Activated CD4-positive, alpha-beta T cell treated with anti-CD3 and anti-CD28 coated beads, Interleukin-2, amount 50 U/mL, for 24 hours (primary cell): Measurements from ENCODE around the gene BOD1L2.

Experiments used
- DNase-seq, 2 donors: peaks; one replicate each; pipeline ENCODE4 v3.0.0-alpha.2; 2020; ENCODE audit warnings: low read depth in 1 of 2, low spot score in 1 of 2

Gene BOD1L2

DNA sequence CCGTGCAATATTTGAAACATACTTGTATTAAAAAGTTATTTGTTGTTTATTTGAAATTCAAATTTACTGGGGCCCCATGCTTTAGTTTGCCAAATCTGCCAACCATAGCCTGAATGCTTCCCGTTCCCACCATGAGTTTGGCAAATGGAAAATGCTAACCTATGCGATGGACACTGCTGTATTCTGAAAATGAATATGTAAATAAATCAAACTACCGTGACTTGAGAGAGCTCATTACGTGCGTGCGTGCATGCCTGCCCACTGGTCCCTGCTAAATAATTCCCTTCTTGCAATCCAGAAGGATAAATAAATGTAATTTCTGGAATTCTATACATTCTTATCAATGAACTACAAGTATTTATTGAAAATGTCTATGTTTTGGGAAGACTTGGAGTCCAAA is 3.2 kb downstream of the BOD1L2 start:
- DNase-seq: no peak

DNA sequence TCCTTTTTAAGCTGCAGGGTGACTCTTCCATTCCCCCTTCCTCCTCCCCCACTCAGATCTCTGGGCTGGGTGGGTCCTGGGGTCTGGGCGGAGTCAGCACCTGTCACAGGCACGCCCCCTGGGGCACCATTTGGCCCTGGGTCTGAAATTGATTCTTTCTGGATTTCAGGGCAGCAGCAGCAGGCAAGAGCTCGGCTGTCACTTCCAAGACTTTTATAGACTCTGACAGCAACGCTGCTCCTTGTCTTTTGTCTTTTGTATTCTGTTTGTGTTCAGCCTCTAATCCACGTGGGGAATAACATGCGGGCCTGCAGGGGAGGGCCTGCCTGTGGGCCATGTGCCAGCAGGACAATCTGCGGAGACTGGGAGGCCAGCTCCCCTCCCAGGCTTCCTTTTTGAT is 3.9 kb downstream of the BOD1L2 start:
- no peak for DNase-seq

DNA sequence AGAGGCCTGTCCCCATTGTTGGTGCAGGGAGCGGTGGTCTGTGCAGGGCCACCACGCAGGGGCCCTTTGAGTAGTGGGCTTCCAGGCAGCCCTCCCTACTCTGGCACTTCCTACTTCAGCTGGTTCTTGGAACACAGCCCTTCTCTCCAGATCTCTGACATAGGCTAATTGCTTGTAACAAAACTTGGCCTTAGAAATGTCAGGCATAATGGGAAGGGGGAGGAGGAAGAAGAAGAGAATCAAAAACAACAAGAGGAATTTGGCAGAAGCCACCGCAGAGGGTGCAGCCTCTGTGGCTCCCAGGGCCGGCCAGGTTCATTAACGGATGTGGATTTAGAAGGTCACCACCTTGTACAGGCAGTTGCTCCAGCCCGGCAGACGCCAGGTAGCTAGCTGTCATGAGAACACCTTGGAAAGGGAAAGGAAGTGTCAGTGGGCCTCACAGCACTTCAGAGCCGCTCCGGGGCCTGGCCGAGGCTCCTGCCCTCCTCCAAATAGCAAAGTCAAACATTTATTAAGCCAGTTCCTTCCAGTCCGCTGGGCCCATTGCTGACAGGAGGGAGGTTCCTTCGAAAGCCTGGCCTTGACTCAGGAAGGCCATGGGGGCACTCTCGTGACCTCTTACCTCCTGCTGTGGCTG is 7.4 kb downstream of the BOD1L2 start:
- DNase-seq: no peak

- DNase-seq: no peak
Observed at GRCh38 chr18:57164401-57164800, 17.5 kb downstream of the BOD1L2 start.

- no peak for DNase-seq
Observed at GRCh38 chr18:57167617-57168308, 20.9 kb downstream of the BOD1L2 start.

DNA sequence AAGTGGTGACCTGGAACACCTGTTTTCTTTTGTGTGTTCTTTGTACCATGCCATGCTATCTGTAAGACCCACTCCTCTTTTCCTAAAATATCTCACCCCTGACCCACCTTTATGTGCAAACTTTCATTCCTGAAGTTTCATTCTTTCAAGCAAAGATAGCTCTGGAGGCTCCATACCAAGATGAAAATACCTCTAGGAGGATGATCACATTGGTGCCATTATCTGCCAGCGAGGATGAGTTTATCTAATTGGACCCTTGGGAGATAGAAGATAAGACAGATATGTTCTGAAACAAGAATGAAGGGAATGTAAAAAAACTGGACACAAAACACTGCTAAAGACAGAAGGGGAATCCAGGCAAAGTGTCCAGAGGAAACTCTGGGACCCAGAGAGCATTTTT is 24.1 kb downstream of the BOD1L2 start:
- no peak for DNase-seq

DNA sequence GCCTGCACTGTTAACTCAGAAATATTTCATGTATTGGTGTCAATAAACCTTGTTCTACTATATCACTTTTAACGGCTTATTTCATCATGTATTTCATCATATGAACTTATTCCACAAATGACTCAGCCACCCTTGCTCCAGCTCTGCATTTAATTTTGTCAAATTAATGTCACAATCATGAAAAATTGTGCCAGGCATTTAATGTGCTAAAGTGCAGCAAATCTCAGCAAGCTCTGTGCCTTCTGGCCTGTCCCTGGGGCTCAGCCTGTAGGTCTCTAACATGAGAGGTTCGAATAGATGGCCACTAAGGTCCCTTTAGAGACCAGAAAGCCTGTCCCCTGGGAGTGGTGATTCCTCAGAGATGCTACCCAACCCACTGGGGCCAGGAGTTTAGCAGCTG is 28.6 kb downstream of the BOD1L2 start:
- no peak for DNase-seq

GRCh38 chr18:57185434-57185833 is 38.5 kb downstream of the BOD1L2 start:
- no peak for DNase-seq

- DNase-seq: no peak
Observed at GRCh38 chr18:57188851-57189557, 42.1 kb downstream of the BOD1L2 start.

DNA sequence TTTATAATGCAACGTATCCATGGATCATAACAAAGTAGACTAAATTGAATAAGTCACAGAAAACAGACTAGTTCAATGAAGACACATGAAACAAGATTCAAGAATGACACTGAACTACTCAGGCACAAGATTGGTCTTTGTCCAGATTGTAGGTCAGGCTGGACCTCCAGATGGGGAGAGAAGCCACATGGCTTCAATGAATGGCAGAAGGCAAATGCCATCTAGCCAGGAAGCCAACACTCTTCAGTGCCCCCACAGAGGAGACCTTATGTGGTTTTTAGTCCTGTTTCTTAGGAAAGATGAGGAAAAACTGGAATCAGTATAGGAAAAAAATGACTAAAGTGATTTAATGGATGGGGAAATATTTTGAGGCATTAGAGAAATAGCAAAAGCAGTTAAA is 43.1 kb downstream of the BOD1L2 start:
- no peak for DNase-seq

DNA sequence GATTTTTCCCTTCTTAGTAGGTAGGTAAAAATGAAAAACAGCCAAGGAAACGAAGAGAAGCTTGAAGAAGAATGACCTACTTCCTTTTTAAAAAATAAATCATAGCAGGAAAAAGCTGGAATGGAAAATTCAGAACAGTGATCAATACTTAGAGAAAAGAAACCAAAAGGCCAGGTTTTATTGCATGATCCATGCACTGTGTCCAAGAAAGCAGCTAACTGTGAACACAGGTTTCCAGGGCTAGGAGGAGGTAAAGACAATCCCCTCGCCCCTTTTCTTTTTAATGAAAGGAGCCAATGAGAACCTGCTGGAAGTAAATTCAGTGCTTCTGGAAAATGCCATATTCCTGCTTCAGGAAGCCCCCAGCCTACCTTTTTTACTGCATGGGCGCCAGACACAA is 47.2 kb downstream of the BOD1L2 start:
- no peak for DNase-seq

GRCh38 chr18:57194622-57195021 is 47.7 kb downstream of the BOD1L2 start:
- no peak for DNase-seq

- DNase-seq: no peak
Observed at GRCh38 chr18:57195341-57195740, 48.5 kb downstream of the BOD1L2 start.

- DNase-seq: no peak
Observed at GRCh38 chr18:57197261-57197660, 50.4 kb downstream of the BOD1L2 start.

- no peak for DNase-seq
Observed at GRCh38 chr18:57198073-57198472, 51.2 kb downstream of the BOD1L2 start.
